Measurements from ENCODE around the gene LRRC47.
"Not testable (repeated sequence)": the region's sequence is repeated elsewhere in the genome, so short reads cannot be mapped to it uniquely, and the experiment has no call there.

The LRRC47 gene

DNA sequence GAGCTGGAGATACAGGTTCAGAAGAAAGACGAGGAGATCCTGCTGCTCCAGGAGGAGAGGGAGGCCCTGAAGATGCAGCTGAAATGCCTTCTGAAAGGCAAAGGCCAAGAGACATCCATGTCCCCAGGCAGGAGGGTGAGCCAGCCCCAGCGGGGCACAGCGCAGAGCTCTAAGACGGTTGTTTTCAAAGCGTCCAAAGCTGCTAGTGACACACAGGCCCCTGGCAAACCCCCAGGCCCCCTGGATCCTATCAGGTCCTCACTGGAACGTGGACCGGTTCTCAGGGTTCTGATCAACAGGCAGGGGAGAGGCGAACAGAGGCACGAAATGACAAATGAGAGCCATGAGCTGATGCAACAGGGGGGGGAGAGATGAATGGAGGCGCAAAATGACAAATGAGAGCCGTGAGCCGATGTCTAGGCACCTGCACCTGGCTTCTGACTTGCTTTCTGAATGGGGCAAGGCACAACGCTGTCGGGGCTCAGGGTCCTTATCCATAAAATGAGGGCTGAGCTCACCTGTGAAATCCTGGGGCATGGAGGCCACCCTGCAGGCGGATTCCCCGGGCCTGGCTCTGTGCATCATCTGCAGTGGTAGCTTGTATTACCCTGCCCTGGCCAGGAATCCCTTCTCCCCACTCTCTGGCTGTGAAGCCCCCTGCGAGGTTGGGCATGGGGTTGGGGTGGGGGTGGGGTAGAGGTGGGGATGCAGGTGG is 34.8 kb downstream of the LRRC47 start:
- no peak overlapping the region for H3K4me3 ChIP-seq (ENCODE audit: insufficient read depth, low read depth, low read length)
- no peak overlapping the region for H3K27ac ChIP-seq (ENCODE audit: insufficient read depth, low read depth, low read length, poor library complexity, severe bottlenecking)
- no peaks in the 10 kb centered on the region for H3K36me3 ChIP-seq (ENCODE audit: control insufficient read depth, insufficient read depth, low read length)
- H3K27me3 ChIP-seq (ENCODE audit: control insufficient read depth, insufficient read depth, low read length, poor library complexity, severe bottlenecking) = peaks cover 4% of the 10 kb centered on the region
- no peaks in the 10 kb centered on the region for H3K9me3 ChIP-seq (ENCODE audit: control insufficient read depth, low read length)
- H3K4me1 ChIP-seq (ENCODE audit: control insufficient read depth, insufficient read depth, low read length) = no peaks in the 10 kb centered on the region
- WGBS, 2 experiments = 92 to 93% methylated on average over 17 of the region's 17 CpGs

- no peaks in the 10 kb centered on the region for H3K9me3 ChIP-seq (ENCODE audit: control insufficient read depth, low read length)
- no peaks in the 10 kb centered on the region for H3K4me1 ChIP-seq (ENCODE audit: control insufficient read depth, insufficient read depth, low read length)
- H3K27me3 ChIP-seq (ENCODE audit: control insufficient read depth, insufficient read depth, low read length, poor library complexity, severe bottlenecking) = peaks cover 4% of the 10 kb centered on the region
- H3K36me3 ChIP-seq (ENCODE audit: control insufficient read depth, insufficient read depth, low read length) = no peaks in the 10 kb centered on the region
- no peak overlapping the region for H3K27ac ChIP-seq (ENCODE audit: insufficient read depth, low read depth, low read length, poor library complexity, severe bottlenecking)
- 80 to 81% methylated on average over 6 of the region's 6 CpGs for WGBS, 2 experiments
- H3K4me3 ChIP-seq (ENCODE audit: insufficient read depth, low read depth, low read length) = no peak overlapping the region
Measured at GRCh38 chr1:3759796-3760195, 36.5 kb downstream of the LRRC47 start.

GRCh38 chr1:3759164-3759563 is 37.1 kb downstream of the LRRC47 start:
- no peaks in the 10 kb centered on the region for H3K4me1 ChIP-seq (ENCODE audit: control insufficient read depth, insufficient read depth, low read length)
- H3K4me3 ChIP-seq (ENCODE audit: insufficient read depth, low read depth, low read length) = no peak overlapping the region
- H3K9me3 ChIP-seq (ENCODE audit: control insufficient read depth, low read length) = no peaks in the 10 kb centered on the region
- H3K27ac ChIP-seq (ENCODE audit: insufficient read depth, low read depth, low read length, poor library complexity, severe bottlenecking) = no peak overlapping the region
- H3K27me3 ChIP-seq (ENCODE audit: control insufficient read depth, insufficient read depth, low read length, poor library complexity, severe bottlenecking) = peaks cover 4% of the 10 kb centered on the region
- no peaks in the 10 kb centered on the region for H3K36me3 ChIP-seq (ENCODE audit: control insufficient read depth, insufficient read depth, low read length)
- WGBS, 2 experiments = 83 to 88% methylated on average over 6 of the region's 6 CpGs

DNA sequence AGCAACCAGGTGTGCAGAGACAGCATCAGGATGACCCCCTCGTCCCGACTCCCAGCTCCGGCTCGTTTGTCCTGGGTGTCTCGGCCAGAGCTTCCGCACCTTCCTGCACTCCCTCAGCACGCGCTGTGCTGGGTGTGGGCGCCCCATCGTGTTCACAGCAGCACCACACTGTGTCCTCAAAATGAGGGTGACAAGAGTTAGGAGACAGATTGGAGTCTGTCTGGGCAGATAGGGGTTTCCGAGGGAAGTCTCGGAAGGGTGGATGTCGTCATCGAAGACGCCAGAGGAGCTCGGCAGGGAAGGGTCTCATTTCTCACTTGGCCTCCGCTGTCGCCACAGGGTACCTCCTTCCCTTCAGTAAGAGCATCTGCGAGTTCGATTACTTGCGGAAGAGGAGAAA is 39.9 kb downstream of the LRRC47 start:
- Histone ChIP-seq H3K27me3 (ENCODE audit: control insufficient read depth, insufficient read depth, low read length, poor library complexity, severe bottlenecking) (peaks cover 4% of the 10 kb centered on the region), H3K4me1 (ENCODE audit: control insufficient read depth, insufficient read depth, low read length) (no peaks in the 10 kb centered on the region), H3K36me3 (ENCODE audit: control insufficient read depth, insufficient read depth, low read length) (no peaks in the 10 kb centered on the region), H3K27ac (ENCODE audit: insufficient read depth, low read depth, low read length, poor library complexity, severe bottlenecking) (no peak overlapping the region), H3K4me3 (ENCODE audit: insufficient read depth, low read depth, low read length) (no peak overlapping the region), H3K9me3 (ENCODE audit: control insufficient read depth, low read length) (no peaks in the 10 kb centered on the region)
- 92% methylated on average over 21 of the region's 21 CpGs for WGBS, 2 experiments

GRCh38 chr1:3753656-3754454 is 42.4 kb downstream of the LRRC47 start:
- H3K27me3 ChIP-seq (ENCODE audit: control insufficient read depth, insufficient read depth, low read length, poor library complexity, severe bottlenecking) = peaks cover 13% of the 10 kb centered on the region
- H3K9me3 ChIP-seq (ENCODE audit: control insufficient read depth, low read length) = no peaks in the 10 kb centered on the region
- no peaks in the 10 kb centered on the region for H3K36me3 ChIP-seq (ENCODE audit: control insufficient read depth, insufficient read depth, low read length)
- H3K4me1 ChIP-seq (ENCODE audit: control insufficient read depth, insufficient read depth, low read length) = no peaks in the 10 kb centered on the region
- H3K27ac ChIP-seq (ENCODE audit: insufficient read depth, low read depth, low read length, poor library complexity, severe bottlenecking) = no peak overlapping the region
- WGBS, 2 experiments = 91 to 94% methylated on average over 20 of the region's 20 CpGs
- H3K4me3 ChIP-seq (ENCODE audit: insufficient read depth, low read depth, low read length) = no peak overlapping the region

DNA sequence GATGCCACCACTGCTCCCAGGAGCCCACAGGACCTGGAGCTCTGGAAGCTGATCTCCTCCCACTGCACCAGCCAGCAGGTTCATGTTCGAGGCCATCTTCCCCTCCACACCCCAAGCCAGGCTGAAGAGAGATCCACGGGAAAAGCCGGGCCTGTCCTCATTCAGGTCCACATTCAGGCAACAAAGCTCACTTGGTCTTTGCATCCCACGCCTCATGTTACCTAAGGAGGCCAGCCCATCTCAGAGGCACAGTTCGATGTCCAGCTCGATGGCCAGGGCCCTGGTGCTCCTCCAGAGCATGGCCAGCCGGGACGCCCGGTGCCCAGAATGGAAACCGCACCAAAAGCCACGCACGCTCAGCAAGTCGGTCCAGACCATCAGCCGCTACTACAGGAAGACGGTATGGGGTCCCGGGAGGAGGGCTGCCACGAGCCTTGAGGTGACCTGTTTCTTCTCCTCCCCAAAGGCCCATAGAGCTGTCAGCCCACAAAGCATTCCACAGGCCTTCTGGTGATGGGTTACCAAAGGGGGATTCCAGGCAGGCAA is 43.8 kb downstream of the LRRC47 start, which contains the start of gene CCDC27:
Gene CCDC27, plus strand, starts transcription at position 51 of the 546 bp plus-strand sequence. Its CDS starts 32 bp downstream, at position 83.
- H3K4me1 ChIP-seq (ENCODE audit: control insufficient read depth, insufficient read depth, low read length) = no peaks in the 10 kb centered on the region
- H3K9me3 ChIP-seq (ENCODE audit: control insufficient read depth, low read length) = no peaks in the 10 kb centered on the region
- no peak within 1 kb of the TSS for H3K4me3 ChIP-seq (ENCODE audit: insufficient read depth, low read depth, low read length)
- H3K27ac ChIP-seq (ENCODE audit: insufficient read depth, low read depth, low read length, poor library complexity, severe bottlenecking) = no peak within 1 kb of the TSS
- no peaks in the 10 kb centered on the region for H3K36me3 ChIP-seq (ENCODE audit: control insufficient read depth, insufficient read depth, low read length)
- WGBS, 2 experiments = 92 to 94% methylated on average over 17 of the region's 17 CpGs
- H3K27me3 ChIP-seq (ENCODE audit: control insufficient read depth, insufficient read depth, low read length, poor library complexity, severe bottlenecking) = peaks cover 17% of the 10 kb centered on the region

DNA sequence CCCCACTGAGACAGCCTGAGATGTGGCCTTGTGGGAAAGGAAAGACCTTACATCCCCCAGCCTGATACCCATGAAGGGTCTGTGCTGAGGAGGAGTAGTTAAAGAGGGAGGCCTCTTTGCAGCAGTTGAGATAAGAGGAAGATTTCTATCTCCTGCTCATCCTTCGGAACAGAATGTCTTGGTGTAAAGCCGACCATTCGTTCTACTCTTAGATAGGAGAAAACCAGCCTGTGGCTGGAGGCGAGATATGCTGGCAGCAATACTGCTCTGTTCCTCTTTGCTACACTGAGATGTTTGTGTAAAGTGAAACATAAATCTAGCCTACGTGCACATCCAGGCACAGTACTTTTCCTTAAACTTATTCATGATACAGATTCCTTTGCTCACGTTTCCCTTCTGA is 45.6 kb downstream of the LRRC47 start:
- peaks cover 17% of the 10 kb centered on the region for H3K27me3 ChIP-seq (ENCODE audit: control insufficient read depth, insufficient read depth, low read length, poor library complexity, severe bottlenecking)
- 84 to 87% methylated on average over 6 of the region's 6 CpGs for WGBS, 2 experiments
- H3K4me1 ChIP-seq (ENCODE audit: control insufficient read depth, insufficient read depth, low read length) = peaks cover 5% of the 10 kb centered on the region
- no peak overlapping the region for H3K4me3 ChIP-seq (ENCODE audit: insufficient read depth, low read depth, low read length)
- no peak overlapping the region for H3K27ac ChIP-seq (ENCODE audit: insufficient read depth, low read depth, low read length, poor library complexity, severe bottlenecking)
- H3K9me3 ChIP-seq (ENCODE audit: control insufficient read depth, low read length) = no peaks in the 10 kb centered on the region
- no peaks in the 10 kb centered on the region for H3K36me3 ChIP-seq (ENCODE audit: control insufficient read depth, insufficient read depth, low read length)

- no peak overlapping the region for H3K27ac ChIP-seq (ENCODE audit: insufficient read depth, low read depth, low read length, poor library complexity, severe bottlenecking)
- 80 to 82% methylated on average over 4 to 5 of the region's 5 CpGs for WGBS, 2 experiments
- H3K4me1 ChIP-seq (ENCODE audit: control insufficient read depth, insufficient read depth, low read length) = peaks cover 16% of the 10 kb centered on the region
- H3K9me3 ChIP-seq (ENCODE audit: control insufficient read depth, low read length) = no peaks in the 10 kb centered on the region
- H3K4me3 ChIP-seq (ENCODE audit: insufficient read depth, low read depth, low read length) = no peak overlapping the region
- H3K27me3 ChIP-seq (ENCODE audit: control insufficient read depth, insufficient read depth, low read length, poor library complexity, severe bottlenecking) = peaks cover 17% of the 10 kb centered on the region
- no peaks in the 10 kb centered on the region for H3K36me3 ChIP-seq (ENCODE audit: control insufficient read depth, insufficient read depth, low read length)
Measured at GRCh38 chr1:3749512-3749911, 46.8 kb downstream of the LRRC47 start.

GRCh38 chr1:3748316-3748900 is 47.9 kb downstream of the LRRC47 start:
- Histone ChIP-seq H3K4me1 (ENCODE audit: control insufficient read depth, insufficient read depth, low read length) (peaks cover 16% of the 10 kb centered on the region), H3K27me3 (ENCODE audit: control insufficient read depth, insufficient read depth, low read length, poor library complexity, severe bottlenecking) (peaks cover 17% of the 10 kb centered on the region)
- not testable (repeated sequence) for H3K4me3 ChIP-seq (ENCODE audit: insufficient read depth, low read depth, low read length); H3K36me3 ChIP-seq (ENCODE audit: control insufficient read depth, insufficient read depth, low read length); H3K27ac ChIP-seq (ENCODE audit: insufficient read depth, low read depth, low read length, poor library complexity, severe bottlenecking); H3K9me3 ChIP-seq (ENCODE audit: control insufficient read depth, low read length)
- 90 to 93% methylated on average over 15 of the region's 15 CpGs for WGBS, 2 experiments

- H3K4me1 ChIP-seq (ENCODE audit: control insufficient read depth, insufficient read depth, low read length) = peaks cover 16% of the 10 kb centered on the region
Measured at GRCh38 chr1:3747903-3748302, 48.4 kb downstream of the LRRC47 start.

More at GRCh38 chr1:3747903-3748302, 48.4 kb downstream of the LRRC47 start:
- WGBS, 2 experiments = 84 to 88% methylated on average over 13 of the region's 13 CpGs
- Histone ChIP-seq H3K27ac (ENCODE audit: insufficient read depth, low read depth, low read length, poor library complexity, severe bottlenecking) (no peak overlapping the region), H3K4me3 (ENCODE audit: insufficient read depth, low read depth, low read length) (no peak overlapping the region), H3K9me3 (ENCODE audit: control insufficient read depth, low read length) (no peaks in the 10 kb centered on the region), H3K36me3 (ENCODE audit: control insufficient read depth, insufficient read depth, low read length) (peaks cover 3% of the 10 kb centered on the region), H3K27me3 (ENCODE audit: control insufficient read depth, insufficient read depth, low read length, poor library complexity, severe bottlenecking) (peaks cover 17% of the 10 kb centered on the region)

Measured in ectodermal cell (in vitro differentiated cells).